ENCODE data around the gene TTC13. TPM values are rescaled to one million over a fixed set of nuclear protein-coding genes. Genes with fewer than 3 reads are reported as not detected.

Gene TTC13
- total RNA-seq, 1 experiment from 2014 or later: 4.4 TPM

- Mint-ChIP-seq H3K4me1 (peaks cover 25% of the 10 kb centered on the region), H3K27ac (0 out of 2 replicates have a peak overlapping the region, but pooled peaks have one; percentile 7), H3K36me3 (peaks cover 37% of the 10 kb centered on the region), H3K4me3 (no peak overlapping the region), H3K27me3 (ENCODE audit: low read depth) (no peaks in the 10 kb centered on the region), H3K9me3 (peaks cover 10% of the 10 kb centered on the region)
- ChIA-PET POLR2A (no interaction called here), CTCF (no interaction called here)
- ATAC-seq (no peak), DNase-seq (ENCODE audit: low spot score) (no peak)
- TF ChIP-seq ZNF263 (CRISPR knock-in tag; IDR thresholded peaks at IDR 0.05; ENCODE audit: low read depth) (no peak), FOXJ3 (CRISPR knock-in tag; IDR thresholded peaks at IDR 0.05; ENCODE audit: borderline replicate concordance) (no peak), ZNF423 (CRISPR knock-in tag; IDR thresholded peaks at IDR 0.05) (no peak), GRHL2 (CRISPR knock-in tag; IDR thresholded peaks at IDR 0.05; ENCODE audit: insufficient replicate concordance, severe bottlenecking) (no peak), IRF2 (CRISPR knock-in tag; IDR thresholded peaks at IDR 0.05; ENCODE audit: borderline replicate concordance, low read depth) (no peak), AFF4 (CRISPR knock-in tag; IDR thresholded peaks at IDR 0.05; ENCODE audit: borderline replicate concordance) (no peak), GTF2I (CRISPR knock-in tag; conservative IDR thresholded peaks at IDR 0.05) (no peak), JAZF1 (CRISPR knock-in tag; IDR thresholded peaks at IDR 0.05) (no peak), ZNF396 (CRISPR knock-in tag; IDR thresholded peaks at IDR 0.05; ENCODE audit: borderline replicate concordance) (no peak), ATF2 (CRISPR knock-in tag; IDR thresholded peaks at IDR 0.05; ENCODE audit: borderline replicate concordance, low read depth) (no peak), CREB1 (CRISPR knock-in tag; IDR thresholded peaks at IDR 0.05) (no peak), EMX1 (CRISPR knock-in tag; IDR thresholded peaks at IDR 0.05) (no peak), ZNF317 (CRISPR knock-in tag; IDR thresholded peaks at IDR 0.05; ENCODE audit: borderline replicate concordance, low read depth) (no peak), RELA (CRISPR knock-in tag; IDR thresholded peaks at IDR 0.05; ENCODE audit: borderline replicate concordance) (no peak), ELF4 (CRISPR knock-in tag; IDR thresholded peaks at IDR 0.05; ENCODE audit: low read depth) (no peak), ATF6 (CRISPR knock-in tag; IDR thresholded peaks at IDR 0.05) (no peak)
- TF ChIP-seq, protein P1, sequence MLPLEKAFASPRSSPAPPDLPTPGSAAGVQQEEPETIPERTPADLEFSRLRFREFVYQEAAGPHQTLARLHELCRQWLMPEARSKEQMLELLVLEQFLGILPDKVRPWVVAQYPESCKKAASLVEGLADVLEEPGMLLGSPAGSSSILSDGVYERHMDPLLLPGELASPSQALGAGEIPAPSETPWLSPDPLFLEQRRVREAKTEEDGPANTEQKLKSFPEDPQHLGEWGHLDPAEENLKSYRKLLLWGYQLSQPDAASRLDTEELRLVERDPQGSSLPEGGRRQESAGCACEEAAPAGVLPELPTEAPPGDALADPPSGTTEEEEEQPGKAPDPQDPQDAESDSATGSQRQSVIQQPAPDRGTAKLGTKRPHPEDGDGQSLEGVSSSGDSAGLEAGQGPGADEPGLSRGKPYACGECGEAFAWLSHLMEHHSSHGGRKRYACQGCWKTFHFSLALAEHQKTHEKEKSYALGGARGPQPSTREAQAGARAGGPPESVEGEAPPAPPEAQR (CRISPR knock-in tag; IDR thresholded peaks at IDR 0.05): no peak
- TF ChIP-seq, protein P2, sequence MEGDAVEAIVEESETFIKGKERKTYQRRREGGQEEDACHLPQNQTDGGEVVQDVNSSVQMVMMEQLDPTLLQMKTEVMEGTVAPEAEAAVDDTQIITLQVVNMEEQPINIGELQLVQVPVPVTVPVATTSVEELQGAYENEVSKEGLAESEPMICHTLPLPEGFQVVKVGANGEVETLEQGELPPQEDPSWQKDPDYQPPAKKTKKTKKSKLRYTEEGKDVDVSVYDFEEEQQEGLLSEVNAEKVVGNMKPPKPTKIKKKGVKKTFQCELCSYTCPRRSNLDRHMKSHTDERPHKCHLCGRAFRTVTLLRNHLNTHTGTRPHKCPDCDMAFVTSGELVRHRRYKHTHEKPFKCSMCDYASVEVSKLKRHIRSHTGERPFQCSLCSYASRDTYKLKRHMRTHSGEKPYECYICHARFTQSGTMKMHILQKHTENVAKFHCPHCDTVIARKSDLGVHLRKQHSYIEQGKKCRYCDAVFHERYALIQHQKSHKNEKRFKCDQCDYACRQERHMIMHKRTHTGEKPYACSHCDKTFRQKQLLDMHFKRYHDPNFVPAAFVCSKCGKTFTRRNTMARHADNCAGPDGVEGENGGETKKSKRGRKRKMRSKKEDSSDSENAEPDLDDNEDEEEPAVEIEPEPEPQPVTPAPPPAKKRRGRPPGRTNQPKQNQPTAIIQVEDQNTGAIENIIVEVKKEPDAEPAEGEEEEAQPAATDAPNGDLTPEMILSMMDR (IDR thresholded peaks at IDR 0.05): no peak
- TF ChIP-seq, protein P3, sequence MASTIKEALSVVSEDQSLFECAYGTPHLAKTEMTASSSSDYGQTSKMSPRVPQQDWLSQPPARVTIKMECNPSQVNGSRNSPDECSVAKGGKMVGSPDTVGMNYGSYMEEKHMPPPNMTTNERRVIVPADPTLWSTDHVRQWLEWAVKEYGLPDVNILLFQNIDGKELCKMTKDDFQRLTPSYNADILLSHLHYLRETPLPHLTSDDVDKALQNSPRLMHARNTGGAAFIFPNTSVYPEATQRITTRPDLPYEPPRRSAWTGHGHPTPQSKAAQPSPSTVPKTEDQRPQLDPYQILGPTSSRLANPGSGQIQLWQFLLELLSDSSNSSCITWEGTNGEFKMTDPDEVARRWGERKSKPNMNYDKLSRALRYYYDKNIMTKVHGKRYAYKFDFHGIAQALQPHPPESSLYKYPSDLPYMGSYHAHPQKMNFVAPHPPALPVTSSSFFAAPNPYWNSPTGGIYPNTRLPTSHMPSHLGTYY (CRISPR knock-in tag; IDR thresholded peaks at IDR 0.05): no peak
- TF ChIP-seq, protein P4, sequence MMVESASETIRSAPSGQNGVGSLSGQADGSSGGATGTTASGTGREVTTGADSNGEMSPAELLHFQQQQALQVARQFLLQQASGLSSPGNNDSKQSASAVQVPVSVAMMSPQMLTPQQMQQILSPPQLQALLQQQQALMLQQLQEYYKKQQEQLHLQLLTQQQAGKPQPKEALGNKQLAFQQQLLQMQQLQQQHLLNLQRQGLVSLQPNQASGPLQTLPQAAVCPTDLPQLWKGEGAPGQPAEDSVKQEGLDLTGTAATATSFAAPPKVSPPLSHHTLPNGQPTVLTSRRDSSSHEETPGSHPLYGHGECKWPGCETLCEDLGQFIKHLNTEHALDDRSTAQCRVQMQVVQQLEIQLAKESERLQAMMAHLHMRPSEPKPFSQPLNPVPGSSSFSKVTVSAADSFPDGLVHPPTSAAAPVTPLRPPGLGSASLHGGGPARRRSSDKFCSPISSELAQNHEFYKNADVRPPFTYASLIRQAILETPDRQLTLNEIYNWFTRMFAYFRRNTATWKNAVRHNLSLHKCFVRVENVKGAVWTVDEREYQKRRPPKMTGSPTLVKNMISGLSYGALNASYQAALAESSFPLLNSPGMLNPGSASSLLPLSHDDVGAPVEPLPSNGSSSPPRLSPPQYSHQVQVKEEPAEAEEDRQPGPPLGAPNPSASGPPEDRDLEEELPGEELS (CRISPR knock-in tag; IDR thresholded peaks at IDR 0.05): no peak
These were observed 121.6 kb downstream of the TTC13 start for GRCh38 chr1:230857077-230857476.
